Psoas muscle (tissue), 8 donors: ENCODE measurements around the gene CLC. TPM values are rescaled to one million over a fixed set of nuclear protein-coding genes. Genes with fewer than 3 reads are reported as not detected.
"Not testable (repeated sequence)": the region's sequence is repeated elsewhere in the genome, so short reads cannot be mapped to it uniquely, and the experiment has no call there.

Experiments used
- ATAC-seq, 4 donors: fragments of 200-7000 bp; cut with Tn5 transposase; one replicate each; pipeline ENCODE4 v1.9.1; 2020; ENCODE audit warnings: moderate library complexity in 3 of 4, mild to moderate bottlenecking in 2 of 4
- DNase-seq, 2 donors: peaks; one replicate each; pipeline ENCODE4 v3.0.0-alpha.2; 2020
- H3K27ac ChIP-seq: fragments of 200-600 bp; one replicate; pipeline ENCODE4 v1.8.0; 2022
- H3K27me3 ChIP-seq, 3 donors: fragments of 200-600 bp in 1 of 3; one replicate each; pipeline versions ENCODE4 v1.6.1 to v1.8.0; 2013 to 2022; ENCODE audit warnings: low read length in 2 of 3, mild to moderate bottlenecking in 2 of 3, moderate library complexity in 1 of 3; ENCODE audit not compliant: insufficient read depth in 3 of 3
- H3K36me3 ChIP-seq, 2 donors: fragments of 200-600 bp in 1 of 2; one replicate each; pipeline versions ENCODE4 v1.6.1 to v1.8.0; 2013 to 2022; ENCODE audit warnings: low read depth in 1 of 2, mild to moderate bottlenecking in 1 of 2, moderate library complexity in 1 of 2; ENCODE audit not compliant: insufficient read depth in 1 of 2
- H3K4me1 ChIP-seq: fragments of 200-600 bp; one replicate; pipeline ENCODE4 v1.8.0; 2022
- H3K4me3 ChIP-seq: fragments of 200-600 bp; one replicate; pipeline ENCODE4 v1.8.0; 2022; ENCODE audit warnings: mild to moderate bottlenecking
- H3K9me3 ChIP-seq: fragments of 200-600 bp; one replicate; pipeline ENCODE4 v1.8.0; 2022
- WGBS, 3 donors: extraction: QIAGEN DNeasy Blood & Tissue Kit; methylation state at CpG; one replicate each; pipeline versions ENCODE4 v1.1.6 to v1.1.7; 2013; 5-methylcytosine and 5-hydroxymethylcytosine counted together
- intact Hi-C, 2 donors: fragments of 100-400 bp; cut with DNase I; formaldehyde crosslinking; loops; one replicate each; pipeline versions ENCODE4 v1.11.0 to v1.14.2; 2022
- polyA plus RNA-seq, 3 donors: library from polyadenylated mRNA; stranded (reverse); fragments of 200-250 nt; gene quantifications; one replicate each; pipeline ENCODE4 v1.2.3, GENCODE V29; 2013
- total RNA-seq, 4 donors: library from RNA; stranded (reverse); fragmentation: NEBNext Ultra II Directional in 2 of 4; extraction: Animal tissue kit (Norgen Biotek cat#: 25700) in 2 of 4; gene quantifications; one replicate each; pipeline versions ENCODE4 v1.2.1 to v1.2.4, GENCODE V29; 2021 to 2023
- TF ChIP-seq, protein P1 (sequence below): fragments of 200-600 bp; IDR thresholded peaks from one replicate; pipeline ENCODE4 v1.8.0; 2022; ENCODE audit warnings: antibody characterized with exemption
- donor health status: healthy with polysubstance abuse.
- donor health status: DM: no; HTN: no; CAD: no; lungs with moderate emphysema.
- donor health status: Bipolar disorder and iron deficiency.
- donor health status: healthy.
- donor health status: DM: yes; HTN: yes; CAD: no.
- donor health status: DM: no; HTN: no; CAD: no.
- donor health status: DM: no; HTN: no; CAD: no.
- donor health status: DM: yes; HTN: yes; CAD: no.

Gene CLC
- total and polyA plus RNA-seq, 7 donors = 0.59 TPM; not detected in 6

DNA sequence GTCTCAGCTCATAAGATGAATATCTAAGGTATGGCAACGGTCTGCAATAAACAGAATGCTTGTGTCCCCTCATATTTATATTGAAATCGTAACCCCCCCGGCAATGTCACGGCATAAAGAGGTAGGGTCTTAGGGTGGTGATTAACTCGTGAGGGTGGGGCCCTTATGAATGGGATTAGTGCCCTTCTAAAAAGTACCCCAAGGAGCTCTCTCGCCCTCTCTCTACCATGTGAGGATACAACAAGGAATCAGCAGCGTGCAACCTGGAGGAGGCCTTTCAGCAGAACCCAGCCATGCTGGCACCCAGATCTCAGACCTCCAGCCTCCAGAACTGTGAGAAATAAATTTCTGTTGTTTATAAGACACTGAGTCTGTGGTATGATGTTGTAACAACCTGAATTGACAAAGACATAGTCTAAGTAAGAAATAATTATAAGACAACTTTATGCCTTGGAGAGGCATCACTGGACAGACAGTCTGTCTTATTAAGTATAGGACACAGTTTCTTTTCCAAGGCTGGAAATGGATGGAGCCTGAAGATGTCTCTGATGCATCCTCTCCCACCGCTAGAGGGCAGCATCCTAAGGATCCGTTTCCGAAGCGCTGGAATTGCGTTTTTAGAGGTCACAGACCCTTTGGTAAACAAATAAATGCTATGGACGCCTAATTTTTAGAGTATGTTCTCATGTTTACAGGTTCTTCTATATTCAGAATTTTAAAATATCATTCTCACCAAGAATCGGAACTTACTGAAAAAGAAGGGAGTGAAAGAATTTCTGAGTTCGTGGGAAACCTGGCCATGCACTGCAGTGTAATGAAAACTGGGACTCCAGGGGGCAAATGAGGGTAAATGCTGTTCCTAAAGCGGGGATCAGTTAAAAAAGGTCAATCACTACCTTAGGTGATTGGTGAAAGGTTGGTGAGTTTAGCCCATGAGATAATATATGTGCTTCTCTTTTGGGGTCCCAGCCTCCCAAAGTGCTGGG, 27.6 kb upstream of the CLC start:
- ATAC-seq (no peak), DNase-seq (peak in 1 of 2 donors; percentile 27)
- TF ChIP-seq, protein P1, sequence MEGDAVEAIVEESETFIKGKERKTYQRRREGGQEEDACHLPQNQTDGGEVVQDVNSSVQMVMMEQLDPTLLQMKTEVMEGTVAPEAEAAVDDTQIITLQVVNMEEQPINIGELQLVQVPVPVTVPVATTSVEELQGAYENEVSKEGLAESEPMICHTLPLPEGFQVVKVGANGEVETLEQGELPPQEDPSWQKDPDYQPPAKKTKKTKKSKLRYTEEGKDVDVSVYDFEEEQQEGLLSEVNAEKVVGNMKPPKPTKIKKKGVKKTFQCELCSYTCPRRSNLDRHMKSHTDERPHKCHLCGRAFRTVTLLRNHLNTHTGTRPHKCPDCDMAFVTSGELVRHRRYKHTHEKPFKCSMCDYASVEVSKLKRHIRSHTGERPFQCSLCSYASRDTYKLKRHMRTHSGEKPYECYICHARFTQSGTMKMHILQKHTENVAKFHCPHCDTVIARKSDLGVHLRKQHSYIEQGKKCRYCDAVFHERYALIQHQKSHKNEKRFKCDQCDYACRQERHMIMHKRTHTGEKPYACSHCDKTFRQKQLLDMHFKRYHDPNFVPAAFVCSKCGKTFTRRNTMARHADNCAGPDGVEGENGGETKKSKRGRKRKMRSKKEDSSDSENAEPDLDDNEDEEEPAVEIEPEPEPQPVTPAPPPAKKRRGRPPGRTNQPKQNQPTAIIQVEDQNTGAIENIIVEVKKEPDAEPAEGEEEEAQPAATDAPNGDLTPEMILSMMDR = peak; percentile 65
- Histone ChIP-seq H3K27ac (no peak overlapping the region), H3K4me3 (no peak overlapping the region), H3K36me3 (no peaks in the 10 kb centered on the region), H3K4me1 (no peaks in the 10 kb centered on the region), H3K27me3 (no peaks in the 10 kb centered on the region), H3K9me3 (peaks cover 6% of the 10 kb centered on the region)
- 44 to 47% (median 45%) methylated on average over 16 of the region's 16 CpGs for WGBS, 3 donors
- intact Hi-C loops = loop anchor here (2.0 to 5.0 kb wide), 3 partner anchors 83 to 215 kb away; no protein-coding TSS in a partner anchor

DNA sequence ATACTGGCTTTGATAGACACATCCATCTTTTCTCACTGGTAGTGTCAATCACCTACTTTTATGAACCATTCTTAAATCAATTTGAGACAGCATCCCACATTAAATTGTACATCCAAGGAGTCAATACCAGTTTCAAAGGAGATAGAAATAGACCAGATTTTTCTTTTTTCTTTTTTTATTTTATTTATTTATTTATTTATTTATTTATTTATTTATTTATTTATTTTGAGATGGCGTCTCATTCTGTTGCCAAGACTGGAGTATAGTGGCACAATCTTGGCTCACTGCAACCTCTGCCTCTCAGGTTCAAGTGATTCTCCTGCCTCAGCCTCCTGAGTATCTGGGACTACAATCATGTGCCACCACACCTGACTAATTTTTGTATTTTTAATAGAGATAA, 24.0 kb upstream of the CLC start:
- DNase-seq, H3K4me1 ChIP-seq, ATAC-seq, H3K9me3 ChIP-seq, H3K4me3 ChIP-seq, H3K36me3 ChIP-seq, H3K27ac ChIP-seq, H3K27me3 ChIP-seq: not testable (repeated sequence)
- intact Hi-C loops = loop anchor here in 1 of 2 donors (5.0 kb wide), 1 partner anchor 210 kb away; no protein-coding TSS in a partner anchor
- 88 to 100% (median 96%) methylated on average over 1 of the region's 1 CpG for WGBS, 3 donors

DNA sequence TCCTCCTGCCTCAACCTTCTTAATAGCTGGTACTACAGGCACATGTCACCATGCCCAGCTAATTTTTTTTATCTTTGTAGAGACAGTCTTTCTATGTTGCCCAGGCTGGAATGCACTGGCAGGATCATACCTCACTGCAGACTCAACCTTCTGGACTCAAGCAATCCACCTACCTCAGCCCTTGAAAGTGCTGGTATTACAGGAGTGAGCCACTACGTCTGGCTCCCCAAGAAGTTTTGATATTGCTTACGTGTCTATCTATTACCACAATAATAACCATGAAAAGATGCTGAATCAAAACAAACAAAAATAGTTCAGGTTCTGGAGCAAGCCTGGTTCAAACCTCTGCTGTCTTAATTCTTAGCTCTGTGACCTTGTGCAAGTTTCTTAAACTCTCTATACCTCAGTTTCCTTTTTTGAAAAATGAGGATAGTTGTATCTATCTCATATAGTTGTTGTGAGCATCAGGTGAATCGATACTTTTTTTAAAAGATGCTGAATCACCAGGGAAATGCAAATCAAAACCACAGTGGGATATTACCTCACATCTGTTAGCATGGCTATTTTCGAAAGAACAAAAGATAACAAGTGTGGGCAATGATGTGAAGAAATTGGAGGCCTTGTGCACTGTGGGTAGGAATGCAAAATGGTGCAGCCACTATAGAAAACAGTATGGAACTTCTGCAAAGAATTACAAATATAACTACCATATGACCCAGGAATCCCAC, 21.8 kb upstream of the CLC start:
- H3K4me1 ChIP-seq = no peaks in the 10 kb centered on the region
- no peak for ATAC-seq
- no peak for DNase-seq
- no peaks in the 10 kb centered on the region for H3K36me3 ChIP-seq
- no peak overlapping the region for H3K4me3 ChIP-seq
- TF ChIP-seq, protein P1 = no peak
- no peak overlapping the region for H3K27ac ChIP-seq
- H3K9me3 ChIP-seq = peaks cover under 1% of the 10 kb centered on the region
- 66 to 73% (median 66%) methylated on average over 4 of the region's 4 CpGs for WGBS, 3 donors
- H3K27me3 ChIP-seq = peaks cover 0 to 12% (median 0%) of the 10 kb centered on the region in 3 donors
- intact Hi-C loops = loop anchor here in 1 of 2 donors (5.0 kb wide), 1 partner anchor 207 kb away; no protein-coding TSS in a partner anchor

DNA sequence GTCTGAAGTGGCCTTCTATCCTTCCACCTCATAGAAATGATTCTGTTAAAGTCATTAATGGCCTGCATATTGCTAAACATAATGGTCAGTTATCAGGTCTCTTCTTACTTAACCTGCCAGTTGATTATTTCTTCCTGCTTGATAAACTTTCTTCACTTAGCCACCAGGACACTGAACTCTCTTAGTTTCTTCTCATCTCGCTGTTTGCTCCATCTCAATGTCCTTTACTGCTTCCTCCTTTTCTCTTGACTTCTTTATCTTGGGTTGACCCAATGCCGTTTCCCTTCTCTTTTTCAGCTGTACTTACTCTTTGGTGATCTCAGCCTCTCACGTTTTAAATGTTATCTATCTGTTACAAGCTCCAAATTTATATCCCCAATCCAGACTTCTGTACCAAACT, 17.1 kb upstream of the CLC start:
- no peaks in the 10 kb centered on the region for H3K4me1 ChIP-seq

More for the DNA sequence above, 17.1 kb upstream of the CLC start:
- ATAC-seq (no peak), DNase-seq (no peak)
- 58 to 70% (median 65%) methylated on average over 3 of the region's 3 CpGs for WGBS, 3 donors
- Histone ChIP-seq H3K27ac (no peak overlapping the region), H3K4me3 (no peak overlapping the region), H3K27me3 (peaks cover 0 to 12% (median 0%) of the 10 kb centered on the region in 3 donors), H3K9me3 (no peaks in the 10 kb centered on the region), H3K36me3 (no peaks in the 10 kb centered on the region)
- TF ChIP-seq, protein P1 = no peak
- intact Hi-C loops = no loop called here
